HG03159 (cell line): ENCODE data around the gene ITGB7.
A peak's percentile ranks its signal among the peaks of the same experiment; 100 is the strongest.

Experiments used
- ATAC-seq: cut with Tn5 transposase; IDR thresholded peaks from one replicate; pipeline ENCODE4 v1.9.1; 2021; ENCODE audit warnings: mild to moderate bottlenecking, moderate library complexity; ENCODE audit not compliant: unreplicated experiment

Gene ITGB7

DNA sequence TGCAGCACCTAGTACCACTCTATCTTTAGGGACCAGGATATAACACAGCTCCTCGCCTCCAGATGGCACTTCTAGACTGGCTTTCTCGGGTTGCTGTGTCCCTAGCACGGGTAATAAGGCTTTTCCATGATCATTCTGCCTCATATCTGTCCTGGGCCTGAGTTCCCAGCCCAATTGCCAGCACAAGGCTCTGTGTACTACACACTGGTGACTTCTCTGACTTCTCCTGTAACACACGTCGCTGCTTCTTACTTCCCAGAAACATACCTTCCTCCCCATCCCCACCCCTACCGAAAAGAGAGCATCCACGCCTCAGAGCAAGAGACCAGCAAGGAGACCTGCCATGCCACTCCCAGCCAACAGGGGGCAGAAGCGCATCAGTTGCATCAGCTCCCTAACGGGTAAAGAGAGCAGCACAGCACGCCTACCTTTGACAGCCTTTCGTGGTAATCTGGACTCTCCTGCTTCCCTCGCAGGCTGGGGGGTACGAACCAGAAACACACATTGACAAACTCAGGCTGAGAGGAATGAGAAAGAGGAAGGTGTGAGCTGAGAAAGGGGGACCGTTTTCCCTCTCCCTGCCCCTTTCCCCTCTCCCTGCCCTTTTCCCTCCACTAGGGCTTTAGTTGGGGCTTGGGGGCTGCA is 47.7 kb downstream of the ITGB7 start:
- ATAC-seq = peak; percentile 72

DNA sequence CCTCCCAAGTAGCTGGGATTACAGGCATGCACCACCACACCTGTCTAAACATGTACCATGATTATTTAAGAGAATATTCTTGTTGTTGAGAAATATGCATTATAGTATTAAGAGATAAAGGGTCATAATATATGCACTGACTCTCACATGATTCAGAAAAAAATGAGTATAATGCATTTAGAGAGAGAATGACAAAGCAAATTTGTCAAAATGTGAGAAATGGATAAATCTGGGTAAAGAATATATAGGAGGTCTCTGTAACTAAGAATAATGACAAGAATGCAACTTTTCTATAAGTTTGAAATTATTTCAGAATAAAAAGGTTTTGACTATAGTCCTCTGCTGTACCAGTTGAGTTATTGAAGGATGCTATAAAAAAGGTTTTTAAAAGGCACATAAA is 54.7 kb downstream of the ITGB7 start:
- ATAC-seq = no peak

DNA sequence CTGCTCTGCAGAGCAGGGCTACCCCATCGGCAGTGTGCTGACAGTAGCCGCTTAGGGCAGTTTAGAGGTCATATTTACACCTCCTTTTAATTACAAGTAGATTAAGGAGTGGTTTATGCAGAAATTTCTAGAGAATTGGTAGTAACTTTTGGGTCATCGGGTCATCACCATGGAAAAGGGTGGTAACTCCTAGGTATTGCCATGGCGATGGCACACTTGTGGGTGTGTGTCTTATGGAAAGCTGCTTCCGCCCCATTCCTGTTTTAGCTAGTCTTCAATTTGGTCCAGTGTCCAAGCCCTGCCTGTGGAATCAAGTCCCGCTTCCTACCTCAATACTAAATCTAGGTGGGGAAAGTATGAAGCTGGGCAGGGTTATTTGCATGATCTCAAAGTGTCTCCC is 56.0 kb downstream of the ITGB7 start:
- no peak for ATAC-seq

DNA sequence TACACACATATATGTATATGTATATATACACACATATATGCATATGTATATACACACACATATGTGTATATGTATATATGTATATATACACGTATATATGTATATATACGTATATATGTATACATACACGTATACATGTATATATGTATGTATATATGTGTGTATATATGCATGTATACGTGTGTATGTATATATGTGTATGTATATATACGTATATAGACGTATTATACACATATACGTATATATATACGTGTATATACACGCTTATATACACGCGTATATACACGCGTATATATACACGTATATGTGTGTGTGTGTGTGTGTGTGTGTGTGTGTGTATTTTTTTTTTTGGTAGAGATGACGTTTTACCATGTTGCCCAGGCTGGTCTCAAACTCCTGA is 59.4 kb downstream of the ITGB7 start:
- ATAC-seq = no peak

DNA sequence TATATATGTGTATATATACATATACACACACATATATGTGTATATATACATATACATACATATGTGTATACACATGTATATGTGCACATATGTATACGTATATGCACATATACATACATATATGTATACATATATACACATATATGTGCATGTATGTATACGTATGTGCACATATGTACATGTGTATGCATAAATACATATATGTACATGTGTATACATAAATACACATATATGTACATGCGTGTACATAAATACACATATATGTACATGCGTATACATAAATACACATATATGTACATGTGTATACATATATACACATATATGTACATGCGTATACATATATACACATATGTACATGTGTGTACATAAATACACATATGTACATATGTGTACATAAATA is 59.9 kb downstream of the ITGB7 start:
- ATAC-seq = no peak

DNA sequence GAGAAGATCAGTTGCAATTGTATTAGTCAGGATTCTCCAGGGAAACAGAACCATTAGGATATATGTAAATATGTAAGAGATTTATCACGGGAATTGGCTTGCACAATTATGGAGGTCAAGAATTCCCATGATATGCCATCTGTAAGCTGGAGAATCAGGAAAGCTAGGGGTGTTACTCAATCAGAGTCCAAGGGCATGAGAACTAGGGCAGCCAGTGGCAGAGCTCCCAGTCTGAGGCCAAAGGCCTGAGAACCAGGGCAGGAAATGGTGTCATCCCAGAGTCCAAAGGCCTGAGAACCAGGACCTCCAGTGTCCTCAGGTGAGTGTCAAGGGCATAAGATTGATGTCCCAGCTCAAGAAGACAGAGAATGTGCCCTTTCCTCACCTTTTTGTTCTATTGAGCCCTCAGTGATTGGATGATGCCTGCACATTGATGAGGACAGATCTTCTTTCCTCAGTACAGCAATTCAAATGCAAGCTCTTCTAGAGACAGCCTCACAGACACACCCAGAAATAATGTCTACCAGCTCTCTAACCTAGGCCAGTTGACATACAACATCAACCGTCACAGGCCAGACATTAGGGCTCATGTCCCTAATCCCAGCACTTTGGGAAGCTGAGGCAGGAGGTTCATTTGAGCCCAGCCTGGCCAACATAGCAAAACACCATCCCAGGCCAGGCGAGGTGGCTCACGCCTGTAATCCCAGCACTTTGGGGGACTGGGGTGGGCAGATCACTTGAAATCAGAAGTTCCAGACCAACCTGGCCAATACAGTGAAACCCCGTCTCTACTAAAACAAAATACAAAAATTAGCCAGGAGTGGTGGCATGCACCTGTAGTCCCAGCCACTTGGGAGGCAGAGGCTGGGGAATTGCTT is 61.4 kb downstream of the ITGB7 start:
- no peak for ATAC-seq

DNA sequence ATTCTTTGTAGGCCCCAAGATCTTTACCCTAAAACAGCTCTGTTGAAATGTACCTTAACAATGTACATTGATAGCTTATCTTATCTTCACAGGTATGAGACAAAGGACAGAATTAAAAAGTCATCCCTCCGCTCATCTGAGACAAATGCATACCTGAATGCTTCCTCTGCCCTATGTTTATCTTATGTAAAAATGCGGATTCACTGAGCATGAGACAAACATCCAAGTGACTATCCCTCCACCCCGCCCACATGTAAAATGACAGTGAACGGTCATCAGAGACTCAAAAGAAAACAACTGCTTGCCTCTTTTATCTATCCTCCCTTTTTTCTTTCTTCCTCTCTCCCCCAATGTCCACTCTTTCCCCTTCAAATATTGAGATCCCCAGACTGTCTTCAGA is 63.7 kb downstream of the ITGB7 start:
- ATAC-seq = no peak
